IMR-90 (cell line): ENCODE data around the gene CDKN1A. TPM values are rescaled to one million over a fixed set of nuclear protein-coding genes. Genes with fewer than 3 reads are reported as not detected.

Source experiments
- ATAC-seq: fragments of 200-7000 bp; cut with Tn5 transposase; 2 replicates; pipeline ENCODE4 v1.9.1; 2020; ENCODE audit warnings: low read depth, mild to moderate bottlenecking, moderate library complexity
- BruUV-seq: library from RNA; stranded (reverse); fragments of 400-500 nt; replicated peaks from 2 replicates; lab custom pipeline; 2021; lab: Mats Ljungman, UMichigan
- CTCF ChIA-PET: fragments of 300-600 bp; formaldehyde crosslinking; extraction: SDS; loops from one replicate; lab custom pipeline; 2021; ENCODE audit warnings: antibody characterized with exemption; lab: Yijun Ruan, JAX
- POLR2A ChIA-PET: fragments of 300-600 bp; sonication (Branson Sonifier 250); formaldehyde crosslinking; loops from one replicate; lab custom pipeline; 2022; ENCODE audit warnings: antibody characterized with exemption; ENCODE audit not compliant: unreplicated experiment; lab: Charles Lee
- DNase-seq: peaks from one replicate; pipeline ENCODE4 v3.0.0; 2013
- H2AFZ ChIP-seq: replicated peaks from 2 replicates; pipeline ENCODE3; 2013; ENCODE audit warnings: low read length, mild to moderate bottlenecking; ENCODE audit not compliant: poor library complexity
- H2AK5ac ChIP-seq: 2 replicates; pipeline ENCODE4 v1.6.1; 2013; ENCODE audit warnings: low read depth, low read length, inconsistent platforms
- H2AK9ac ChIP-seq: replicated peaks from 2 replicates; pipeline ENCODE3; 2013; ENCODE audit warnings: mild to moderate bottlenecking, low read depth, low read length, moderate library complexity; ENCODE audit not compliant: poor library complexity
- H2BK120ac ChIP-seq: 2 replicates; pipeline ENCODE4 v1.6.1; 2013; ENCODE audit warnings: low read depth, low read length, inconsistent platforms
- H2BK15ac ChIP-seq: 3 replicates; pipeline ENCODE4 v1.6.1; 2013; ENCODE audit warnings: low read depth, low read length, inconsistent platforms
- H2BK20ac ChIP-seq: 2 replicates; pipeline ENCODE4 v1.6.1; 2013; ENCODE audit warnings: low read depth, mild to moderate bottlenecking, inconsistent platforms, low read length, moderate library complexity
- H2BK5ac ChIP-seq: 2 replicates; pipeline ENCODE4 v1.6.1; 2013; ENCODE audit warnings: mild to moderate bottlenecking, low read depth, low read length, inconsistent platforms; ENCODE audit not compliant: poor library complexity, severe bottlenecking
- H3K14ac ChIP-seq: replicated peaks from 2 replicates; pipeline ENCODE4 v1.6.1; 2013; ENCODE audit warnings: low read depth, low read length, inconsistent platforms
- H3K18ac ChIP-seq: 2 replicates; pipeline ENCODE4 v1.6.1; 2013; ENCODE audit warnings: low read depth, low read length, control low read depth
- H3K23ac ChIP-seq: 2 replicates; pipeline ENCODE4 v1.6.1; 2013; ENCODE audit warnings: low read depth, low read length, inconsistent platforms
- H3K27ac ChIP-seq: 2 replicates; pipeline ENCODE4 v1.5.1; 2013; ENCODE audit warnings: mild to moderate bottlenecking, control low read depth, low read length; ENCODE audit not compliant: insufficient read depth
- H3K27me3 ChIP-seq: 2 replicates; pipeline ENCODE4 v1.6.1; 2013; ENCODE audit warnings: low read length; ENCODE audit not compliant: control insufficient read depth, insufficient read depth
- H3K36me3 ChIP-seq: 2 replicates; pipeline ENCODE4 v1.6.1; 2013; ENCODE audit warnings: low read length, mixed read lengths; ENCODE audit not compliant: control insufficient read depth, insufficient read depth
- H3K4ac ChIP-seq: 2 replicates; pipeline ENCODE4 v1.6.1; 2013; ENCODE audit warnings: low read depth, low read length, inconsistent platforms
- H3K4me1 ChIP-seq: 2 replicates; pipeline ENCODE4 v1.6.1; 2013; ENCODE audit warnings: low read length, mixed read lengths; ENCODE audit not compliant: control insufficient read depth, insufficient read depth
- H3K4me2 ChIP-seq: 2 replicates; pipeline ENCODE4 v1.6.1; 2013; ENCODE audit warnings: low read depth, mild to moderate bottlenecking, control low read depth, low read length, moderate library complexity
- H3K4me3 ChIP-seq: 2 replicates; pipeline ENCODE4 v1.5.1; 2013; ENCODE audit warnings: low read depth, mild to moderate bottlenecking, control low read depth, low read length, moderate library complexity; ENCODE audit not compliant: insufficient read depth
- H3K56ac ChIP-seq: 2 replicates; pipeline ENCODE4 v1.6.1; 2013; ENCODE audit warnings: low read length, inconsistent platforms; ENCODE audit not compliant: insufficient read depth; ENCODE audit errors: extremely low read depth
- H3K79me1 ChIP-seq, 2 experiments: 2 replicates each; pipeline ENCODE4 v1.6.1; 2013; ENCODE audit warnings: low read length in 2 of 2, inconsistent platforms in 1 of 2, low read depth in 1 of 2
- H3K9ac ChIP-seq: 2 replicates; pipeline ENCODE4 v1.6.1; 2013; ENCODE audit warnings: low read depth, low read length, control low read depth
- H3K9me1 ChIP-seq: 2 replicates; pipeline ENCODE4 v1.6.1; 2013; ENCODE audit warnings: low read length, inconsistent platforms; ENCODE audit not compliant: insufficient read depth
- H3K9me3 ChIP-seq: 2 replicates; pipeline ENCODE4 v1.6.1; 2013; ENCODE audit warnings: low read length; ENCODE audit not compliant: control insufficient read depth, insufficient read depth
- H4K20me1 ChIP-seq: 2 replicates; pipeline ENCODE4 v1.6.1; 2013; ENCODE audit warnings: low read length, inconsistent platforms; ENCODE audit not compliant: insufficient read depth
- H4K5ac ChIP-seq: 2 replicates; pipeline ENCODE4 v1.6.1; 2013; ENCODE audit warnings: mild to moderate bottlenecking, low read depth, low read length, control low read depth
- H4K8ac ChIP-seq, 2 experiments: 2 replicates each; pipeline ENCODE4 v1.6.1; 2013; ENCODE audit warnings: low read depth in 2 of 2, low read length in 2 of 2, control low read depth in 1 of 2, inconsistent platforms in 1 of 2
- H4K91ac ChIP-seq: 2 replicates; pipeline ENCODE4 v1.6.1; 2013; ENCODE audit warnings: low read depth, low read length, inconsistent platforms; ENCODE audit not compliant: insufficient read depth
- FOS ChIP-seq: fragments of 150-350 bp; IDR thresholded peaks from 2 replicates; pipeline ENCODE4 v1.6.1; 2016; ENCODE audit warnings: low read depth, low read length
- POLR2A ChIP-seq: IDR thresholded peaks from 2 replicates; pipeline ENCODE4 v1.6.1; 2012; ENCODE audit warnings: mild to moderate bottlenecking, low read depth, low read length
- WGBS, 2 experiments: methylation state at CpG; one replicate each; pipeline versions ENCODE4 v1.1.5 to v1.1.7; 2013; ENCODE audit warnings: missing lambda C conversion rate in 2 of 2; ENCODE audit not compliant: insufficient read length in 1 of 2; ENCODE audit errors: extremely low coverage in 2 of 2; 5-methylcytosine and 5-hydroxymethylcytosine counted together
- dilution Hi-C: fragments of 300-500 bp; cut with HindIII; formaldehyde crosslinking; loops from one replicate; pipeline ENCODE4 v1.14.3; 2018; ENCODE audit warnings: low sequenced_read_pairs; ENCODE audit not compliant: unreplicated experiment
- in situ Hi-C: fragments of 300-500 bp; cut with MboI; formaldehyde crosslinking; loops from 3 replicates; pipeline ENCODE4 v1.14.3; 2019; ENCODE audit warnings: low sequenced_read_pairs, inconsistent platforms, mixed read lengths
- intact Hi-C: fragments of 100-400 bp; cut with micrococcal nuclease; formaldehyde crosslinking; loops from 2 replicates; pipeline ENCODE4 v1.10.0; 2022
- polyA plus RNA-seq, 3 experiments: library from polyadenylated mRNA; depleted of rRNA; stranded (reverse); fragments of >200 nt; gene quantifications; 2 replicates each; pipeline ENCODE4 v1.2.3, GENCODE V29; 2012; ENCODE audit warnings: low replicate concordance in 1 of 3
- total RNA-seq: library from RNA; depleted of rRNA; stranded (reverse); fragments of >200 nt; gene quantifications from 2 replicates; pipeline ENCODE4 v1.2.3, GENCODE V29; 2012

CDKN1A gene
- total and polyA plus RNA-seq, 2 of the 4 experiments (the other 2 are of a cell fraction), result 155 to 576 TPM

DNA sequence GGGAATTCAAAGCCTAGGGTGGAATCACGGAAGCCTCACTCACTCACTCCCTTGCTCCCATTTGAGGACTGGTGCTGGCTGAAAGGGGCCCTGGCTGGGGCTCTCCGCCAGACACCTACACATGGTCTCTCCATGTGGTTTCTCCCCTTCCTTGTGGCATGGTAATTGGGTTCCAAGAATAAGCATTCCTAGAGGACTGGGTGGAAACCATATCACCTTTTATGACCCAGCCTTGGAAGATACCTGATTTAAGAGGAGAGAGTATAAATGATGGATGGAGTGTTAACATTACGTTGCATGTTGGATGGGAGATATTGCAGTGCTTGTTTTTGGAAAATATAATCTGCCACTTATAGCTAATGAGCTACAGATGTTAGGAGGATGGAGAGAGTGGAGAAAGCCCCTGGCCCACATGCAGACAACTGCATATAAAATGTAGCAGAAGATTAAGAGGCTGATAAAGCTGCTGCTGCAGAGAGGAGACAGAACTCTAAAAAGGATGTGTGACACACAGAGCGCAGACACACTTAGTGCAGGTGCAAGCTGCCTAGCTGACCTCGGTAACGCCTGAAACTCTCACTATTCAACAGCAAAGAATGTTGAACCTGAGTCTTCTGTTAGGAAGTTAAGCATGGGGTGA lies 23.3 kb upstream of the CDKN1A start:
- no TSS peak for BruUV-seq
- no peak overlapping the region for H3K4me2 ChIP-seq
- H3K4ac ChIP-seq, result no peak overlapping the region
- H4K91ac ChIP-seq, result no peak overlapping the region
- H3K9ac ChIP-seq, result no peak overlapping the region
- ATAC-seq (no peak), DNase-seq (no peak)
- no peak overlapping the region for H3K56ac ChIP-seq
- TF ChIP-seq POLR2A (no peak), FOS (no peak)
- H3K79me1 ChIP-seq, result no peaks in the 10 kb centered on the region
- no peak overlapping the region for H3K18ac ChIP-seq
- H3K27me3 ChIP-seq, result peaks cover 12% of the 10 kb centered on the region
- H3K4me3 ChIP-seq, result no peak overlapping the region
- no peak overlapping the region for H4K5ac ChIP-seq
- no peak overlapping the region for H2AK5ac ChIP-seq
- H3K36me3 ChIP-seq, result no peaks in the 10 kb centered on the region
- H2AK9ac ChIP-seq, result no peak overlapping the region
- no peak overlapping the region for H2BK5ac ChIP-seq
- H3K9me1 ChIP-seq, result peaks cover 2% of the 10 kb centered on the region; the same call in 1 of the 2 replicates
- no CpG with 5 or more reads among the region's 6 CpGs for WGBS, 2 experiments
- H3K23ac ChIP-seq, result no peak overlapping the region
- H2BK20ac ChIP-seq, result no peak overlapping the region
- H4K8ac ChIP-seq, result no peak overlapping the region
- ChIA-PET POLR2A (no interaction called here), CTCF (interaction anchor here (0.6 to 1.0 kb wide), 2 partner anchors 12 to 46 kb away, joined by 3 read pairs; no protein-coding TSS in a partner anchor)
- H3K4me1 ChIP-seq, result peaks cover 6% of the 10 kb centered on the region
- no peaks in the 10 kb centered on the region for H4K20me1 ChIP-seq
- H3K14ac ChIP-seq, result no peak overlapping the region
- in situ Hi-C loops (no loop called here), intact Hi-C loops (no loop called here), dilution Hi-C loops (no loop called here)
- H2AFZ ChIP-seq, result no peak overlapping the region
- H2BK15ac ChIP-seq, result no peak overlapping the region
- H3K9me3 ChIP-seq, result no peaks in the 10 kb centered on the region
- no peak overlapping the region for H3K27ac ChIP-seq
- H2BK120ac ChIP-seq, result no peak overlapping the region
